Measurements from ENCODE around the gene MDC1.
"Not testable (repeated sequence)": the region's sequence is repeated elsewhere in the genome, so short reads cannot be mapped to it uniquely, and the experiment has no call there.

MDC1 gene

DNA sequence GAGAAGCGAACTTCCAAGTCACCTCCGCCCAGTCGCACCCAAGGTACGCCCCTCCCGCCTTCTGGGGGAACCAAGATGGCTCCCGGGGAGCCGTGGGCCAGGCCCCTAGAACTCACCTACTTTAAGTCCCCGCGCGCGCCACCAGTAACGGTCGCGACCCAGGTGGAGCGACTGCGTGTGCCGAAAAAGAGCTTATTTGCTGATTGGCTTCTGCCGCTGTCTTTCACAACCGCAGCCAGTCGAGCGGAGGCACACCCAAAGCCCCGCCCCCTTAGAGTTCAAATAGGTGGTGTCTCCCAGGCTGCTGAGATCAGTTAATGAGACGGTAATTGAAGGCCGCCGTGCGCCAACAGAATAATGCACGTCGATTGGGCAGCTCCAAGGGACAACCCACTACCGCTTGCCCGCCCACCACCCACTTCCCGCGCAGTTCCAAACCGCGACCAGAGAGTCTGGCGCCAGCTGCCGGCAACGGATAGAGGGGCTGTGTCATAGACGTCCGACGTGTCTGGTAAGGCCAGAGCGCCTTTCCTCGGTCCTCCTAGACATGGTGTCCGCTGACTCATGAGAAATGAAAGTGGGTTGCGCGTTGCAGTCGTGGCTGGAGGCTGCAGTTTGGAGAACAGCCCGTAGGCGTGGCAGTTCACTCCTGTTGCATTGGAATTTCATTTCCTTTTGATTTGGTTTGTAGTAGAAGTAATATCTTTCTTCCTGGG is at the start of gene MDC1:
MDC1 (minus strand) TSS at position 153 of the 716 bp plus-strand sequence. CDS start 2,106 bp downstream, outside the sequence.
- peak; percentile 98 for DNase-seq (ENCODE audit: low read depth)

- no peak for DNase-seq (ENCODE audit: low read depth)
Observed at GRCh38 chr6:30766461-30767157, 49.5 kb upstream of the MDC1 start.

DNA sequence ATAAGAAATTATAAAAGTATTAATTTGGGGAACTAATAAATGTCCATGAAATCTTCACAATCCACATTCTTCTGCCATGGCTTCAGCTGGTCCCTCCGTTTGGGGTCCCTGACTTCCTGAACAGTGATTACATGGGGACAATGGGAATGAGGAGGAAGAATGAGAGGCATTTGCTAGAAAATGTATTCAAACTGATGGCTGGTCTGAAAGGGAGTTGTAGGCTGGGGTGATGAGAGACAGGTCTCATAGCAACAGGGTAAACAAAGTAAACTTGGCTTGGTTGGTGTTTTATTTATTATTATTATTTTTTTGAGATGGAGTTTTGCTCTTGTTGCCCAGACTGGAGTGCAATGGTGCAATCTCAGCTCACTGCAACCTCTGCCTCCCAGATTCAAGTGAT is 48.4 kb upstream of the MDC1 start:
- DNase-seq (ENCODE audit: low read depth): not testable (repeated sequence)

DNA sequence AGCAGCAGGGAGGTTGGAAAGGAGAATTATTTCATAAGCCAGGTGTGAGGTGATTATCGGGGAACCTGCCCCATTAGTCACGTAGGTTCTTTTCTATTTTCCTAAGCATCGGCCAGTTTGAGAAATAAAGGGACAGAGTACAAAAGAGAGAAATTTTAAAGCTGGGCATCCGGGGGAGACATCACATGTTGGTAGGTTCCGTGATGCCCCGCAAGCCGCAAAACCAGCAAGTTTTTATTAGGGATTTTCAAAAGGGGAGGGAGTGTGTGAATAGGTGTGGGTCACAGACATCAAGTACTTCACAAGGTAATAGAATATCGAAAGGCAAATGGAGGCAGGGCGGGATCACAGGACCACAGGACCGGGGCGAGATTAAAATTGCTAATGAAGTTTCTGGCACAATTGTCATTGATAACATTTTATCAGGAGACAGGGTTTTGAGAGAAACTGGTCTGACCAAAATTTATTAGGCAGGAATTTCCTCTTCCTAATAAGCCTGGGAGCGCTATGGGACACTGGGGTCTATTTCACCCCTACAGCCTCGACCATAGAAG is 47.5 kb upstream of the MDC1 start:
- not testable (repeated sequence) for DNase-seq (ENCODE audit: low read depth)

DNA sequence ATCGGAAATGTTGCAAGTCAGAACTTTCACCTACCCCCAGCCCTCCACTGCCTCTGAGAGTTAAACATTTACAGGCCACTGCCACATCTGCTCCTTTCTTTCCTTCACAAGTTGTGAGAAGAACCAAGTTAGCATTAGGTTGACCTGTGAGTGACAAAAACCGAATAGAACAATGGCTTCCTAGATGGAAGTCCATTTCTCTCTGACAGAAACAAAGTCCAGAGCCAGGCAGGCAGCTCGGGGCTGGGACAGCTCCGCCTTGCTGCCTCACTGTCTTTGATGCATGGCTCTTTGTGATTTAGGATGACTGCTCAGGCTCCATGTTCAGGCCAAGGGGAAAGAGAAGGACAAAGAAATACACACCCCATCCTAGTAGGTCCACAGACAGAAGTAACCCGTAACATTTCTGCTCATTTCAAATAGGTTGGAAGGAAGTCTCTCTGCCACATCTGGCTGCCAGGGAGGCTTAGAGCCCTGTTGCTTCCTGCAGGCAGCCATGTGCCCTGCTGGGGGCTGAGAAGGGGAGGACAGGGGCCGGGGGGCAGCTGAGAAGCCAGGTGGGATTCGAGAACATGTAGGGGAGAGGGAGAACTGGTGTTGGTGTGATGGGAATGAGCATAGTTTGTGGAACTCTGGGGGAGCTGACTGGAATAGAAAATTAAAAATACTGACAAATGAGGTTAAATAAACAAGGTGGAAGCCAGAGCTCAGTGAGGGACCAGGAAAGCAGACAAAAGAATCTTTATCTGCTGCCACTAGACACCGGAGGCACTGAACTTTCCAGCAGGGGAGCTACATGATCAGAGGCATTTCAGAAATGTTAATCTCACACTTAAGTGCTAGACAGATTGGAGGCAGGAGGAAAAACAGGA is 46.8 kb upstream of the MDC1 start:
- no peak for DNase-seq (ENCODE audit: low read depth)

- DNase-seq (ENCODE audit: low read depth): no peak
Observed at GRCh38 chr6:30763155-30763617, 46.1 kb upstream of the MDC1 start.

DNA sequence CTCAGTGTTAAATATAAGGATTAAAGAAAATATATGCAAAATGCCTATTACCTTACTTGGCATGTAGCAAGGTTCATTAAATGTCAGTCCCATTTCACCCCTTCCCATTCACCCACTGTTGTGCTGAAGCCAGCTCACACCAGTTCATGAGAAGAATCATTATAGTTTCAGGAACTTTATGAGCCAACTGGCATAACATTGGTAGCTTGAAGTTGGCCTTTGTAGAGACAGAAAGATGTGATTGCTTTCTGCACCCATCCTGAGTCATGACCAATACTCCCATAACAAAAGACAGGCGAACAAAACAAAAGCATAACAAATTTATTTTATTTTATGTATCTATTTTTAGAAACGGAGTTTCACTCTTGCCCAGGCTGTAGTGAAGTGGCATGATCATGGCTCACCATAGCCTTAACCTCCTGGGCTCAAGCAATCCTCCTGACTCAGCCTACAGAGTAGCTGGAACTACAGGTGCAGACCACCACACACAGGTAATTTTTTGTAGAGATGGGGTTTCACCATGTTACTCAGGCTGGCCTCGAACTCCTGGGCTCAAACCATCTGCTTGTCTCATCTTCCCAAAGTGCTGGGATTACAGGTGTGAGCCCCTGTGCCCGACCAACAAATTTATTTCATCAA is 44.8 kb upstream of the MDC1 start:
- no peak for DNase-seq (ENCODE audit: low read depth)

DNA sequence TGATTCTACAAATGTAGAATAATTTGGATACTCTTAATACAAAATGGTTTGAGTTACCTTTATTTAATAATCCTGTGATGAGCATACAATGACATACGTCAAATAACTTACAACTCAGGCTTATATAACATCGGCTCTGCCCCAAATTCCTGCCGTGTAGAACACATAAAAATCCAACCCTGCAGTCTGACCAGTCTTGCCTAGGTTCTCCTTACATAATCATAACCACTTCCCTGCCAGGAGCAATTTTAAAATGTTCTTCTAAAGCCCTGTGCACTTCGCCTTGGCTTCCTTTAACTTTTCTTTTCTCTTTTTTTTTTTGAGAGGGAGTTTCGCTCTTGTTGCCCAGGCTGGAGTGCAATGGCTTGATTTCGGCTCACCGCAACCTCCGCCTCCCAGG is 43.5 kb upstream of the MDC1 start:
- no peak for DNase-seq (ENCODE audit: low read depth)

DNA sequence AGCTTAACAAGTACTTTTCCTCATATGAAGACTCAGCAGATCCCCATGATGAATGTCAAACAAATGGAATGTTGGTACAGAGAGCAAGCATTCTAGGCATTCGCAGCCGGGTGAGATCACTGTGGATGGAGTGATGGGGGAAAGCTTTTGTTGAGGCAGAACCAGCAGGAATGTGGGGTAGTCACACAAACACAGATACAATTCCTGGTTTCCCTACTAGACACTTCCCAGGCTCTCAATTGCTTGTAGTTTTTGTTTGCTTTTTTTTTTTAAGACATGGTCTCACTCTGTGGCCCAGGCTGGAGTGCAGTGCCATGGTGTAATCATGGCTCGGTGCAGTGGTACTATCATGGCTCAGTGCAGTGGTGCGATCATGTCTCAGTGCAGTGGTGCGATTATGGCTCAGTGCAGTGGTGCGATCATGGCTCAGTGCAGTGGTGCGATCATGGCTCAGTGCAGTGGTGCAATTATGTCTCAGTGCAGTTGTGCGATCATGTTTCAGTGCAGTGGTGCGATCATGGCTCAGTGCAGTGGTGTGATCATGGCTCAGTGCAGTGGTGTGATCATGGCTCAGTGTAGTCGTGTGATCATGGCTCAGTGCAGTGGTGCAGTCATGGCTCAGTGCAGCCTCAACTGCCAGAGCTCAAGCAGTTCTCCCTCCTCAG is 42.6 kb upstream of the MDC1 start:
- peak; percentile 87 for DNase-seq (ENCODE audit: low read depth)

- DNase-seq (ENCODE audit: low read depth): no peak
Observed at GRCh38 chr6:30757261-30757904, 40.3 kb upstream of the MDC1 start.

DNA sequence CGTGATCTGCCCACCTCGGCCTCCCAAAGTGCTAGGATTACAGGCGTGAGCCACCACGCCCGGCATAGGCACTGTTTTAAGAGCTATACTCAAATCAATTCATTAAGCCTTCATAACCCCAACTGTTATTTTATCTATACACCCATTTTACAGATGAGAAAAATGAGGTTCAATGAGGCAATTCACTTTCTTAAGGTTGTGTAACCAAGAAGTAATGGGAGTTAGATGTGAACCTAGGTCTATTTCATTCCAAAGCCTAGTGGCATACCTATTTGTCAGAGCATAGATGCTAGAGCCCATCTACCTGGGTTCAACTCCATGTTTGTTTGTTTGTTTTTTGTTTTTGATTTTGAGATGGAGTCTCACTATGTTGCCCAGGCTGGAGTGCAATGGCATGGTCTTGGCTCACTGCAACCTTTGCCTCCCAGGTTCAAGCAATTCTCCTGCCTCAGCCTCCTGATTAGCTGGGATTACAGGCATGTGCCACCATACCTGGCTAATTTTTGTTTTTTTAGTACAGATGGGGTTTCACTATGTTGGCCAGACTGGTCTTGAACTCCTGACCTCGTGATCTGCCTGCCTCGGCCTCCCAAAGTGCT is 39.4 kb upstream of the MDC1 start:
- DNase-seq (ENCODE audit: low read depth): not testable (repeated sequence)

DNA sequence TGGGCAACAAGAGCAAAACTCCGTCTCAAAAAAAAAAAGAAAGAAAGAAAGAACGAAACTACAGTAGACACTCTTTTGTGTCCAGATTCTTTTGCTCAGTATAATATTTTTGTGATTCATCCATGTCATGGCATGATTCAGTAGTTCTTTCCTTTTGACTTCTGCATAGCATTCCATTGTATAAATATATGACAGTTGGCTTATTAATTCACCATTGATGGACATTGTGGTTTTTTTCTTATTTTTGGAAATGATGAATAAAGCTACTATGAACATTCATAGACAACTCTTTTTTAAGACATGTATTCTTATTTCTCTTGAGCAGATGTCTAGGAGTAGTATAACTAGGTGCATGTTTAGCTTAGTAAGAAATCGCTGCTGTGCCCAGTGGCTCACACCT is 37.5 kb upstream of the MDC1 start:
- DNase-seq (ENCODE audit: low read depth): no peak

DNA sequence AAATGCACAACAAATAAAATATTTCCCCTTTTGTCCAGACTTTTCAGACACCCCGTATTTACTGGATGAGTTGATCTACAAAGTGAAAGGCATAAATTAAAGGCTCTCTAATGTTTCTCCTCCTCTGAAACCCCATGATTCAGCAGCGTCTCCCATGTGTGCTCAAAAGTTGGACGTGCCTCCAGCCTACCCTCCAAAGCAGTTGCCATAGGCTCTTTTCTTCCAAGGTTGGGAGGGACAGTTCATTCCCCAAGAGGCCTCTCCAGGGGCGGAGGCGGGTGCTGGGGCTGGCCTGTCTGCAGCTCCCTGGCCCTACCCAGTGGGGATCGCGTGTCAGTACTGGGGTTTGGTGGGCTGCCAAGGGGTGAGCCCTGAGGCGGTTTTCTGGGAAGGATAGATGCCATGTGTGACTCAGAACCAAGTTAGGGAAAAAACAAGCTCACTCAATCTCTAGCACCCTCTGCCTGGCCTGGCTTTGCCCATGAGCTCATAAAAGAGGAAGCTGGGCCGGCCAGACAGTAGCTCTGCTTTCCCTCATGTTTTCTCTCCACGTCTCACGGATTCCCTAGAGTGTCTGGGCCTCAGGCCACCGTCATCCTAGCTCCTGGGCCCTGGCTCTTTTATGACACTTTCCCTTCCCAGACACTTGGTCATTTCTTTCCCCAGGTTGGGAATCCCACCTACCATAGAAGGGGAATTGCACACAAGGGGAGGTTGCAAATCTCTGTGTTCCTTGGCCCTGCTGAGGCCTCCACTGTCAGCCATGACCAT is 35.3 kb upstream of the MDC1 start:
- DNase-seq (ENCODE audit: low read depth): peak; percentile 99

- DNase-seq (ENCODE audit: low read depth): no peak
Observed at GRCh38 chr6:30750379-30750668, 33.2 kb upstream of the MDC1 start.

- DNase-seq (ENCODE audit: low read depth): no peak
Observed at GRCh38 chr6:30749554-30750378, 32.7 kb upstream of the MDC1 start.

GRCh38 chr6:30748851-30749540 is 31.9 kb upstream of the MDC1 start:
- DNase-seq (ENCODE audit: low read depth): no peak

DNA sequence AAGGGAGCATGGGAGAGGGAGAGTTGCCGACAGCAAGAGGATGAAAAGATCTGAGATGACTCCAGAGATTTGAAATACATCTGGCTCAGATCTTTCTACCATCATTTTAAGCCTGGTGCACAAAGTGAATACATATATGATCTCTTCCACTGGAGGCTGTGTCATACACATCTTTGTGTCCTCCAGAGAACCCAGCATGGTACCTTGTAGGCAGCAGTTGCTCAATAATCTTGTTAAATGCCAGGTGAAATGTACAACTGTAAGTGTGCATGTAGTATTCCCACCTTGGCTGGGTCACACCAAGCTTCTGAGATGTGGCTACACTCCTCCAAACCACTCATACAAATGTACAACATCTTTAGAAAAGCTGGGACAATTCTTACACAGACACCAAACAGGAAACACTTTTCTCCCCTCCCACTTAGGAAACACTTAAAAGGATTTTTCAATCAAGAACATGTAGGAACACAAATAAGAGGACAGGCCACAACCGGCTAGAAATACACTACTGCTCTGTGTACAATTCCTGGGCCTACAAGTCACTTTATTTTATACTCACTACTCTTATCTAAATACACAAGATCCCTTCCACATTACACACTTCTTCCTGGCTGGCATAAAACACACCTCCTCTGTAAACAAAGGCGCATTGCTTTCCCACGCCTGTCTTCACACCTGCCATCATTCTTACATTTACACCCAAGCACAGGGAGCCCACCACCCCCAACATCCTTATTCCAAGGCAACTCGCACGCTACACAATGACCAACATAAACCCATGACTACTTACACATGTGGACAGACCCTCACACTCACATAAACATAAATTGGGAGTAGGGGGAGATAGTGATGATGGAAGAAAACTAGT is 31.1 kb upstream of the MDC1 start:
- no peak for DNase-seq (ENCODE audit: low read depth)
